GM18498 (cell line): ENCODE results near the gene UBE2O.

Experiments
- ATAC-seq: cut with Tn5 transposase; IDR thresholded peaks from one replicate; pipeline ENCODE4 v1.9.1; 2021; ENCODE audit warnings: mild to moderate bottlenecking, moderate library complexity; ENCODE audit not compliant: unreplicated experiment

Gene UBE2O

GRCh38 chr17:76397687-76398522 lies 55.0 kb downstream of the UBE2O start:
- ATAC-seq: no peak

GRCh38 chr17:76397184-76397583 lies 55.8 kb downstream of the UBE2O start:
- no peak for ATAC-seq

GRCh38 chr17:76395980-76396379 lies 57.0 kb downstream of the UBE2O start:
- ATAC-seq: no peak

GRCh38 chr17:76394166-76394565 lies 58.8 kb downstream of the UBE2O start:
- ATAC-seq: no peak

- no peak for ATAC-seq
Measured at GRCh38 chr17:76391200-76391715, 61.7 kb downstream of the UBE2O start.

GRCh38 chr17:76390003-76390421 lies 62.9 kb downstream of the UBE2O start:
- no peak for ATAC-seq

GRCh38 chr17:76388966-76389888 lies 63.7 kb downstream of the UBE2O start:
- ATAC-seq: no peak

- no peak for ATAC-seq
Measured at GRCh38 chr17:76386966-76387765, 65.8 kb downstream of the UBE2O start.

GRCh38 chr17:76385892-76386786 lies 66.8 kb downstream of the UBE2O start:
- peak; percentile 36 for ATAC-seq

GRCh38 chr17:76384987-76385891 lies 67.7 kb downstream of the UBE2O start:
- peak; percentile 4 for ATAC-seq

- ATAC-seq: peak; percentile 60
Measured at GRCh38 chr17:76384222-76384986, 68.5 kb downstream of the UBE2O start, which contains the start of gene SPHK1. TSS of gene SPHK1 (plus strand) at chr17:76384609. CDS start at chr17:76385645, 1,036 bp downstream.

GRCh38 chr17:76383546-76384221 lies 69.3 kb downstream of the UBE2O start:
- peak; percentile 18 for ATAC-seq

- peak; percentile 34 for ATAC-seq
Measured at GRCh38 chr17:76382803-76383545, 70.0 kb downstream of the UBE2O start.

- ATAC-seq: no peak
Measured at GRCh38 chr17:76382351-76382802, 70.6 kb downstream of the UBE2O start.

GRCh38 chr17:76381633-76382350 lies 71.2 kb downstream of the UBE2O start:
- ATAC-seq: no peak
